ENCODE measurements around the gene ROBO2. TPM values are rescaled to one million over a fixed set of nuclear protein-coding genes. Genes with fewer than 3 reads are reported as not detected.

The ROBO2 gene
- total RNA-seq, 1 experiment from 2014 or later, result not detected

GRCh38 chr3:76991165-76991564 lies 48.7 kb upstream of the ROBO2 start:
- intact Hi-C loops (cut with micrococcal nuclease), result no loop called here
- H3K36me3 ChIP-seq (ENCODE audit: control insufficient read depth in 1 of 2, insufficient read depth in 2 of 2, low read length in 2 of 2), result no peaks in the 10 kb centered on the region
- H3K4me3 ChIP-seq (replicated peaks in 1 of 2; ENCODE audit: low read depth in 1 of 2, low read length in 2 of 2), result no peak overlapping the region
- H3K9me2 ChIP-seq (ENCODE audit: insufficient read depth), result no peaks in the 10 kb centered on the region
- H3K4me2 ChIP-seq (ENCODE audit: low read length), result no peak overlapping the region
- no peak overlapping the region for H3K9ac ChIP-seq (ENCODE audit: low read length)
- TF ChIP-seq EGR1 (IDR thresholded peaks at IDR 0.05; ENCODE audit: low read depth) (no peak), RAD21 (IDR thresholded peaks at IDR 0.05; ENCODE audit: low read depth) (no peak), FOSL1 (IDR thresholded peaks at IDR 0.05; ENCODE audit: low read depth) (no peak), EZH2 (IDR thresholded peaks at IDR 0.05) (no peak), POLR2AphosphoS5 (IDR thresholded peaks at IDR 0.05; ENCODE audit: low read depth, low read length) (no peak), SRF (IDR thresholded peaks at IDR 0.05; ENCODE audit: low read depth) (no peak), TCF7L2 (IDR thresholded peaks at IDR 0.05; ENCODE audit: borderline replicate concordance, extremely low read depth, insufficient read depth, insufficient read length) (no peak), EZH2phosphoT487 (IDR thresholded peaks at IDR 0.05; ENCODE audit: borderline replicate concordance) (no peak), YY1 (IDR thresholded peaks at IDR 0.05; ENCODE audit: extremely low read depth, insufficient replicate concordance, low read depth, low read length) (no peak), SP1 (IDR thresholded peaks at IDR 0.05; ENCODE audit: low read depth) (no peak), CBX3 (IDR thresholded peaks at IDR 0.05; ENCODE audit: low read depth) (no peak)
- TF ChIP-seq, protein P1, sequence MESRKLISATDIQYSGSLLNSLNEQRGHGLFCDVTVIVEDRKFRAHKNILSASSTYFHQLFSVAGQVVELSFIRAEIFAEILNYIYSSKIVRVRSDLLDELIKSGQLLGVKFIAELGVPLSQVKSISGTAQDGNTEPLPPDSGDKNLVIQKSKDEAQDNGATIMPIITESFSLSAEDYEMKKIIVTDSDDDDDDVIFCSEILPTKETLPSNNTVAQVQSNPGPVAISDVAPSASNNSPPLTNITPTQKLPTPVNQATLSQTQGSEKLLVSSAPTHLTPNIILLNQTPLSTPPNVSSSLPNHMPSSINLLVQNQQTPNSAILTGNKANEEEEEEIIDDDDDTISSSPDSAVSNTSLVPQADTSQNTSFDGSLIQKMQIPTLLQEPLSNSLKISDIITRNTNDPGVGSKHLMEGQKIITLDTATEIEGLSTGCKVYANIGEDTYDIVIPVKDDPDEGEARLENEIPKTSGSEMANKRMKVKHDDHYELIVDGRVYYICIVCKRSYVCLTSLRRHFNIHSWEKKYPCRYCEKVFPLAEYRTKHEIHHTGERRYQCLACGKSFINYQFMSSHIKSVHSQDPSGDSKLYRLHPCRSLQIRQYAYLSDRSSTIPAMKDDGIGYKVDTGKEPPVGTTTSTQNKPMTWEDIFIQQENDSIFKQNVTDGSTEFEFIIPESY (IDR thresholded peaks at IDR 0.05; ENCODE audit: extremely low read depth, insufficient replicate concordance, low read length), result no peak
- TF ChIP-seq, protein P2, sequence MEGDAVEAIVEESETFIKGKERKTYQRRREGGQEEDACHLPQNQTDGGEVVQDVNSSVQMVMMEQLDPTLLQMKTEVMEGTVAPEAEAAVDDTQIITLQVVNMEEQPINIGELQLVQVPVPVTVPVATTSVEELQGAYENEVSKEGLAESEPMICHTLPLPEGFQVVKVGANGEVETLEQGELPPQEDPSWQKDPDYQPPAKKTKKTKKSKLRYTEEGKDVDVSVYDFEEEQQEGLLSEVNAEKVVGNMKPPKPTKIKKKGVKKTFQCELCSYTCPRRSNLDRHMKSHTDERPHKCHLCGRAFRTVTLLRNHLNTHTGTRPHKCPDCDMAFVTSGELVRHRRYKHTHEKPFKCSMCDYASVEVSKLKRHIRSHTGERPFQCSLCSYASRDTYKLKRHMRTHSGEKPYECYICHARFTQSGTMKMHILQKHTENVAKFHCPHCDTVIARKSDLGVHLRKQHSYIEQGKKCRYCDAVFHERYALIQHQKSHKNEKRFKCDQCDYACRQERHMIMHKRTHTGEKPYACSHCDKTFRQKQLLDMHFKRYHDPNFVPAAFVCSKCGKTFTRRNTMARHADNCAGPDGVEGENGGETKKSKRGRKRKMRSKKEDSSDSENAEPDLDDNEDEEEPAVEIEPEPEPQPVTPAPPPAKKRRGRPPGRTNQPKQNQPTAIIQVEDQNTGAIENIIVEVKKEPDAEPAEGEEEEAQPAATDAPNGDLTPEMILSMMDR (IDR thresholded peaks at IDR 0.05 in 2 of 3, conservative IDR thresholded peaks at IDR 0.05 in 1 of 3; ENCODE audit: borderline replicate concordance in 1 of 3, insufficient read depth in 1 of 3, low read depth in 2 of 3, low read length in 2 of 3), result no peak
- TF ChIP-seq, protein P3, sequence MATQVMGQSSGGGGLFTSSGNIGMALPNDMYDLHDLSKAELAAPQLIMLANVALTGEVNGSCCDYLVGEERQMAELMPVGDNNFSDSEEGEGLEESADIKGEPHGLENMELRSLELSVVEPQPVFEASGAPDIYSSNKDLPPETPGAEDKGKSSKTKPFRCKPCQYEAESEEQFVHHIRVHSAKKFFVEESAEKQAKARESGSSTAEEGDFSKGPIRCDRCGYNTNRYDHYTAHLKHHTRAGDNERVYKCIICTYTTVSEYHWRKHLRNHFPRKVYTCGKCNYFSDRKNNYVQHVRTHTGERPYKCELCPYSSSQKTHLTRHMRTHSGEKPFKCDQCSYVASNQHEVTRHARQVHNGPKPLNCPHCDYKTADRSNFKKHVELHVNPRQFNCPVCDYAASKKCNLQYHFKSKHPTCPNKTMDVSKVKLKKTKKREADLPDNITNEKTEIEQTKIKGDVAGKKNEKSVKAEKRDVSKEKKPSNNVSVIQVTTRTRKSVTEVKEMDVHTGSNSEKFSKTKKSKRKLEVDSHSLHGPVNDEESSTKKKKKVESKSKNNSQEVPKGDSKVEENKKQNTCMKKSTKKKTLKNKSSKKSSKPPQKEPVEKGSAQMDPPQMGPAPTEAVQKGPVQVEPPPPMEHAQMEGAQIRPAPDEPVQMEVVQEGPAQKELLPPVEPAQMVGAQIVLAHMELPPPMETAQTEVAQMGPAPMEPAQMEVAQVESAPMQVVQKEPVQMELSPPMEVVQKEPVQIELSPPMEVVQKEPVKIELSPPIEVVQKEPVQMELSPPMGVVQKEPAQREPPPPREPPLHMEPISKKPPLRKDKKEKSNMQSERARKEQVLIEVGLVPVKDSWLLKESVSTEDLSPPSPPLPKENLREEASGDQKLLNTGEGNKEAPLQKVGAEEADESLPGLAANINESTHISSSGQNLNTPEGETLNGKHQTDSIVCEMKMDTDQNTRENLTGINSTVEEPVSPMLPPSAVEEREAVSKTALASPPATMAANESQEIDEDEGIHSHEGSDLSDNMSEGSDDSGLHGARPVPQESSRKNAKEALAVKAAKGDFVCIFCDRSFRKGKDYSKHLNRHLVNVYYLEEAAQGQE (IDR thresholded peaks at IDR 0.05; ENCODE audit: low read depth), result no peak
- ChIA-PET CTCF (no interaction called here), RAD21 (ENCODE audit: low non-redundant PET in 1 of 2, low total read pairs in 2 of 2, uncharacterized antibody in 2 of 2, unreplicated experiment in 2 of 2) (no interaction called here), POLR2A (no interaction called here)
- no peak for ATAC-seq
- peaks cover 0 to 13% of the 10 kb centered on the region in 2 experiments; a peak in 2 of 4 replicates for H3K9me3 ChIP-seq (ENCODE audit: control insufficient read depth in 1 of 2, insufficient read depth in 1 of 2, low read depth in 1 of 2, low read length in 2 of 2)
- DNase-seq (ENCODE audit: low read depth, low spot score), result no peak
- no peaks in the 10 kb centered on the region for H3K79me2 ChIP-seq (ENCODE audit: insufficient read depth, low read length)
- H3K4me1 ChIP-seq (ENCODE audit: control insufficient read depth in 1 of 2, insufficient read depth in 2 of 2, low read length in 2 of 2), result no peaks in the 10 kb centered on the region
- no peak overlapping the region for H2AFZ ChIP-seq (ENCODE audit: low read depth, low read length, poor library complexity, severe bottlenecking)
- no peak overlapping the region for H3K27ac ChIP-seq (ENCODE audit: low read depth, low read length)
- no peaks in the 10 kb centered on the region for H4K20me1 ChIP-seq (ENCODE audit: insufficient read depth)
- no TSS peak for BruUV-seq (replicated peaks)
- no peaks in the 10 kb centered on the region for H3K27me3 ChIP-seq (ENCODE audit: insufficient read depth, low read length)

All from HCT116 (cell line).